Activated CD4-positive, alpha-beta memory T cell treated with anti-CD3 and anti-CD28 coated beads for 36 hours (primary cell): Measurements from ENCODE around the gene FRAS1. TPM values are rescaled to one million over a fixed set of nuclear protein-coding genes. Genes with fewer than 3 reads are reported as not detected.
A peak's percentile ranks its signal among the peaks of the same experiment; 100 is the strongest.

ENCODE experiments used
- CTCF ChIA-PET: fragments of 350-600 bp; sonication (Branson Sonifier 250); formaldehyde crosslinking; loops from one replicate; lab custom pipeline; 2021; ENCODE audit warnings: antibody characterized with exemption, inconsistent platforms; lab: Charles Lee
- POLR2A ChIA-PET: fragments of 350-600 bp; sonication (Branson Sonifier 250); formaldehyde crosslinking; loops from one replicate; lab custom pipeline; 2021; ENCODE audit warnings: antibody characterized with exemption; lab: Charles Lee
- DNase-seq: peaks from one replicate; pipeline ENCODE4 v3.0.0-alpha.2; 2020
- H3K27ac Mint-ChIP-seq: one replicate; pipeline ENCODE4 v1.8.0; 2021; ENCODE audit warnings: mixed read lengths
- H3K27me3 Mint-ChIP-seq: one replicate; pipeline ENCODE4 v1.8.0; 2021; ENCODE audit warnings: mixed read lengths
- H3K36me3 Mint-ChIP-seq: one replicate; pipeline ENCODE4 v1.8.0; 2021; ENCODE audit warnings: mixed read lengths
- H3K4me1 Mint-ChIP-seq: one replicate; pipeline ENCODE4 v1.8.0; 2021; ENCODE audit warnings: low read depth, mixed read lengths
- H3K4me3 Mint-ChIP-seq: one replicate; pipeline ENCODE4 v1.8.0; 2021; ENCODE audit warnings: mild to moderate bottlenecking, mixed read lengths
- H3K9me3 Mint-ChIP-seq: one replicate; pipeline ENCODE4 v1.8.0; 2021; ENCODE audit warnings: mixed read lengths
- intact Hi-C: fragments of 100-400 bp; cut with micrococcal nuclease; formaldehyde crosslinking; loops from one replicate; pipeline ENCODE4 v1.15.1; 2023
- total RNA-seq, 2 experiments: library from RNA; stranded (reverse); gene quantifications; one replicate each; pipeline ENCODE4 v1.2.3, GENCODE V29; 2021

The FRAS1 gene
- total RNA-seq, 2 experiments from 2014 or later = not detected

DNA sequence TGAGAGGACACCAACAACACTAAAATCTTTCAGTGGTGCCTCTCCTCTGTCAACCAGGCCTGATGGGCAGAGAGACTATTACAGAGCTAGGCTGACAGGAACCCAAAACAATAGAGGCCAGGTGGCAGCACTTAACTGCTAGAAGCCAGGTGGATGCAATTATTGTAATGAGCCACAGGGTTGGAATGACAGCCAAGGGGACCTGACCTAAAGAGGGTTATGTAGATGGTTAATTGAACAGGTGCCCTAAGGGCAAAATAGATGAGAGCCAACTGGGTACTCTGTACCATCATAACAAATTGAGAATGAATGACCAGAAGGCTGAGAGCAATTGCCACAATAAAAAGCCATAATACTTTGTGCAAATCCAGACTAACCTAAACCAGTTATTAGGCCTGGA is 24.7 kb upstream of the FRAS1 start:
- ChIA-PET CTCF (no interaction called here), POLR2A (no interaction called here)
- H3K4me3 Mint-ChIP-seq = no peak overlapping the region
- no peak for DNase-seq
- H3K9me3 Mint-ChIP-seq = no peaks in the 10 kb centered on the region
- H3K27me3 Mint-ChIP-seq = peaks cover 6% of the 10 kb centered on the region
- intact Hi-C loops = no loop called here
- no peaks in the 10 kb centered on the region for H3K4me1 Mint-ChIP-seq
- no peak overlapping the region for H3K27ac Mint-ChIP-seq
- no peaks in the 10 kb centered on the region for H3K36me3 Mint-ChIP-seq

DNA sequence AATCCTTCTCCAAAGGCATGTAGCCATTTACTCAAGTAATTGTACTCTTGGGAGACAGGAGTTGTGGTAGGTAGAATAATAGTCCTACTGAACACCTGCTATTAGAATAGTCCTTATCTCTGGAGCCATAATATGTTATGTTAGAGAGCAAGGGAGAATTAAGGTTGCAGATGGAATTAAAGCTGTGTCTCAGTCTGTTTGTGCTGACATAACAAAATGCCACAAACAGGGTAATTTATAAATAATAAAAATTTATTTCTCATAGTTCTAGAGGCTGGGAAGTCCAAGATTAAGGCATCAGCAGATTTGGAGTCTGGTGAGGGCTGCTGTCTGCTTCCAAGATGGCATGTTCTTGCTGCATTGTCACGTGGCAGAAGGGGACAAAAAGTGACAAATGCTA is 24.2 kb upstream of the FRAS1 start:
- CTCF ChIA-PET = no interaction called here
- no peak overlapping the region for H3K4me3 Mint-ChIP-seq

DNA sequence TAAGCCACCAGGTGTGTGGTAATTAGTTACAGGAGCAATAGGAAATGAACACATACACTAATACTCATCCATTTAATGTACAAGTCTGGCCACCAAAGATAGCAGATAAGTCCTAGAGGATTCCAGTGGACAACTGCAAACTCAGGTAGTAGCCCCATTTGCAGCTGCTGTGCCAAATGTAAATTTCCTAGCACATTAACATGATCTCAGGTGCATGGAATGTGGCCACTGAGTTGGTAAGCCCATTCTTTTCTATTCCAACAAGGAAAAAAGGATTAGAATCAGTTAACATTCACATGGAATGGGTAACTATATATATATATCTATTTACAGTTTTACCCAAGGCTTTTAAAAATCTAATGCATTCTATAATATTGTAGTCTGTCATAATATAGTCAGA is 23.3 kb upstream of the FRAS1 start:
- POLR2A ChIA-PET = interaction anchor here (0.6 kb wide), 1 partner anchor 26 kb away, joined by 3 read pairs; no protein-coding TSS in a partner anchor
- no peak overlapping the region for H3K4me3 Mint-ChIP-seq

More for the DNA sequence above, 24.2 kb upstream of the FRAS1 start:
- no peaks in the 10 kb centered on the region for H3K36me3 Mint-ChIP-seq
- no peaks in the 10 kb centered on the region for H3K9me3 Mint-ChIP-seq
- H3K4me1 Mint-ChIP-seq = no peaks in the 10 kb centered on the region
- intact Hi-C loops = no loop called here
- no peak overlapping the region for H3K27ac Mint-ChIP-seq
- DNase-seq = no peak
- peaks cover 6% of the 10 kb centered on the region for H3K27me3 Mint-ChIP-seq
- POLR2A ChIA-PET = no interaction called here

DNA sequence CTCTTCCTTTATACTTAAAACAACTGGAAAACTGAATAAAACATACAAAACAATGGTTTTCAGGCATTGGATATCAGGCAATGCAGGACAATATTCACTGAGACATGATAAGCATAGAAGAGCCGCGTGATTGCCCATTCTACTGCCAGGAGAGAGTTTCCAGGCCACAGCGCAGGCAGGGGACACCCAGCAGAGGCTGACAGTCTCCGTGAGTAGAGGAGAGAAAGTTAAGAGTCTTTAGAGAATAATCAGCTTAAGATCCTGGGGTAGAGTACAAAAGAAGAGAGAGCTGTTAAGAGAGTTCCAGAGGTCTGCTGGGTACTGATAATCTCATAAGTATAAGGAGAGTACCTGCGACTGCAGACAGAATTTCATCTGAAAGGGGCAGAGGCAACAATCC is 18.4 kb upstream of the FRAS1 start:
- DNase-seq = no peak
- H3K36me3 Mint-ChIP-seq = no peaks in the 10 kb centered on the region
- ChIA-PET CTCF (no interaction called here), POLR2A (no interaction called here)
- no peaks in the 10 kb centered on the region for H3K27me3 Mint-ChIP-seq
- no peak overlapping the region for H3K27ac Mint-ChIP-seq
- intact Hi-C loops = no loop called here
- no peaks in the 10 kb centered on the region for H3K4me1 Mint-ChIP-seq
- H3K9me3 Mint-ChIP-seq = no peaks in the 10 kb centered on the region
- H3K4me3 Mint-ChIP-seq = no peak overlapping the region

More for the DNA sequence above, 23.3 kb upstream of the FRAS1 start:
- H3K9me3 Mint-ChIP-seq = no peaks in the 10 kb centered on the region
- intact Hi-C loops = no loop called here
- no peaks in the 10 kb centered on the region for H3K4me1 Mint-ChIP-seq
- H3K36me3 Mint-ChIP-seq = no peaks in the 10 kb centered on the region
- peaks cover 6% of the 10 kb centered on the region for H3K27me3 Mint-ChIP-seq
- CTCF ChIA-PET = no interaction called here
- no peak for DNase-seq
- H3K27ac Mint-ChIP-seq = no peak overlapping the region

DNA sequence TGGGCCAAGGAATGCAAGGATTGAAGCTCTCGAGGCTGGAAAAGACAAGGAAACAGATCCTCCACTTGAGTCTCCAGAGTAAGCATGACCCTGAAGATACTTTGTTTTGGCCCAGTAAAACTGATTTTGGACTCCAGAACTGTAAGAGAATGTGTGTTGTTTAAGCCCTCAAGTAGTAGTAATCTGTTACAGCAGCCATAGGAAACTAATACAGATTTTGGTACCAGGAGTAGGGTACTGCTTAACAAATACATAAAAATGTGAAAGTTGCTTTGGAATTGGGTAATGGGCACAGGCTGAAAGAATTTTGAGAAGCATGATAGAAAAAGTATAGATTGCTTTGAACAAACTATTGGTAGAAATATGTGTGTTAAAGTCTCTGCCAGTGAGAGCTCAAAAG is 17.4 kb upstream of the FRAS1 start:
- POLR2A ChIA-PET = no interaction called here
- CTCF ChIA-PET = interaction anchor here (1.0 kb wide), 1 partner anchor 20 kb away, joined by 3 read pairs; no protein-coding TSS in a partner anchor
- no peaks in the 10 kb centered on the region for H3K4me1 Mint-ChIP-seq
- no peaks in the 10 kb centered on the region for H3K27me3 Mint-ChIP-seq
- intact Hi-C loops = no loop called here
- no peak overlapping the region for H3K4me3 Mint-ChIP-seq
- DNase-seq = no peak
- H3K9me3 Mint-ChIP-seq = no peaks in the 10 kb centered on the region
- H3K27ac Mint-ChIP-seq = no peak overlapping the region
- no peaks in the 10 kb centered on the region for H3K36me3 Mint-ChIP-seq

DNA sequence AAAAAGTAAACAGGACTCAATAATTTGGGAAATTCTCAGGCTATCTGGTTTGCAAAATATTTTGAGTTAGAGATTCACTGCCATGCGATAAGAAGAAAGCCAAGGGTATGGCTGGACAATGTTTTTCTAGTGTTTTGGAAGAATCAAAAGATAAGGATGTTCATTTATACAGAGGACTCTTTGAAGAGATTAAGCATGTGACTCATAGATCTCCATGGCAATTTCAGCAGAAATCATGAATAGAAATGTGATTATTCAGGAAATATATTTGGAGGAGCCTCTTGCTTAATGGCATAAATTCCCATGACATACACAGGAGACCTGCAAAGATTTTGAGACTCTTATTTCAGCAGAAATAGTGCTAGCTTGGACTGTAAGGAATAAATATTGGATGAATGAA is 16.7 kb upstream of the FRAS1 start:
- ChIA-PET POLR2A (no interaction called here), CTCF (interaction anchor here (1.0 kb wide), 1 partner anchor 19 kb away, joined by 3 read pairs; no protein-coding TSS in a partner anchor)
- H3K36me3 Mint-ChIP-seq = no peaks in the 10 kb centered on the region
- H3K9me3 Mint-ChIP-seq = no peaks in the 10 kb centered on the region
- H3K4me1 Mint-ChIP-seq = no peaks in the 10 kb centered on the region
- H3K4me3 Mint-ChIP-seq = no peak overlapping the region
- no peak for DNase-seq
- intact Hi-C loops = no loop called here
- H3K27ac Mint-ChIP-seq = no peak overlapping the region
- H3K27me3 Mint-ChIP-seq = no peaks in the 10 kb centered on the region

DNA sequence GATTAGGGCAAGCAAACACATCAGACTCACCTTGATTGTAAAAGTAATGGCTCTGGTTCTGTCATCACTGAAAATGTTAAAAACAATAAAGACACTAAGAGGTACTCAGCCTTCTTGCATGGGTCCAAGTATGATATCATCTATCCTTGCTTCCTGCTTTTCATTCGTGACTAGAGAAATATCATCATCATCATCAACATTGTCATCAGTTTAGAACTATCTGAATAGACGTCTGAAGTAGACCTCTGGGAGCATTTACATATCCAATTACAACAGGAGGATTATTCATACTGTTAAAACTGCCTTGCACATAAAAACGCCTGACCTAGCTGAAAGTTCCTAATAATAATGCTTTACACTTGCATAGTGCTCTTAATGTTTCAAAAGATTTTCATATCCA is 9.8 kb upstream of the FRAS1 start:
- ChIA-PET POLR2A (no interaction called here), CTCF (interaction anchor here (2.4 kb wide), 1 partner anchor 12 kb away, joined by 14 read pairs; no protein-coding TSS in a partner anchor)
- H3K4me1 Mint-ChIP-seq = no peaks in the 10 kb centered on the region
- no peaks in the 10 kb centered on the region for H3K36me3 Mint-ChIP-seq
- intact Hi-C loops = no loop called here
- H3K27me3 Mint-ChIP-seq = peaks cover 5% of the 10 kb centered on the region
- DNase-seq = no peak
- no peaks in the 10 kb centered on the region for H3K9me3 Mint-ChIP-seq
- no peak overlapping the region for H3K27ac Mint-ChIP-seq
- no peak overlapping the region for H3K4me3 Mint-ChIP-seq

DNA sequence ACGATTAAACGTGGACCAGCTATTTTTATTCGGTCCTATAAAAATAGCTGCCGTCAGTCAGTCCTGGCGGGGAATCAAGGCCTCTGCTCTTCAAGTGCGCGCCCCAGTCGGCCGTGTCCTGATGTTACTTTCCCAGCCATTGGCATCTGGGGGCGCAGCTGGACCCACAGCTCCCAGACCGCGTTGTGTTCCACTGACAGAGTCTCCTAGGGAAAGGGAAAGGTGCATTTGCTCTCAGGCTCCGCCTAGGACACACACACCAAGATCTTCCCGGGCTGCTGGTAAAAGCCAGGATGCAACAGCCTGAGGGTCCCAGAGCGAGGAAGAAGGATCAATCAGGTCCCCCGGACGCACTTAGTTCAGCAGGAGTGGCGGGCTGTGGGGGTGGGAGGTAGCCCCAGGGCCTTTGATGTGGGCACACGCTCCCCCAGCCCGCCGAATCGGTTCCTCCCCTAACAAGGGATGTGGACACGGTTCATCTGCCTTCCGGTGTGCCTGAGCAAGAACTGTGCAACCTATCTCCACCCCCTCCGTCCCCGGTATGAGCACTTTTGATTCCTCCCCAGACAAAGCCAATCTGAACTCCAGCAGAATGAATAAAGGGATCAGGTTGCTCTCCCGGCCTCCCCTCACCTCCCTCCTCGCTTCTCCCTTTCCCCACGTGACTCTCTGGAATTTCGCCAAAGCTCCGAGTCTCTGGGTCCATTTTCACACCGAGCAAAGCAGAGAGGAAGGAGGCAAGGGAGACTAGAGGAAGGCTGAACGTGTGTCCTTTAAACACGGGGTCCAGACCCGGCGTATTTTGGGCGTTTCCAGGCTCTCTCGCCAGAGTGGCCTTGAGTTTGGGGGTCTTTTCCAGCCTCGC is 626 bp upstream of the FRAS1 start:
- Mint-ChIP-seq H3K27ac (no peak overlapping the region), H3K27me3 (peaks cover 46% of the 10 kb centered on the region), H3K9me3 (no peaks in the 10 kb centered on the region), H3K36me3 (peaks cover 2% of the 10 kb centered on the region), H3K4me1 (peaks cover 19% of the 10 kb centered on the region), H3K4me3 (peak overlapping the region; percentile 53)
- ChIA-PET POLR2A (no interaction called here), CTCF (interaction anchor here (0.6 kb wide), 1 partner anchor 38 kb away, joined by 3 read pairs; no protein-coding TSS in a partner anchor)
- peak; percentile 52 for DNase-seq
- intact Hi-C loops = loop anchor here (5.0 to 10.0 kb wide), 3 partner anchors 99 to 721 kb away; partner anchors contain the start of gene BMP2K

DNA sequence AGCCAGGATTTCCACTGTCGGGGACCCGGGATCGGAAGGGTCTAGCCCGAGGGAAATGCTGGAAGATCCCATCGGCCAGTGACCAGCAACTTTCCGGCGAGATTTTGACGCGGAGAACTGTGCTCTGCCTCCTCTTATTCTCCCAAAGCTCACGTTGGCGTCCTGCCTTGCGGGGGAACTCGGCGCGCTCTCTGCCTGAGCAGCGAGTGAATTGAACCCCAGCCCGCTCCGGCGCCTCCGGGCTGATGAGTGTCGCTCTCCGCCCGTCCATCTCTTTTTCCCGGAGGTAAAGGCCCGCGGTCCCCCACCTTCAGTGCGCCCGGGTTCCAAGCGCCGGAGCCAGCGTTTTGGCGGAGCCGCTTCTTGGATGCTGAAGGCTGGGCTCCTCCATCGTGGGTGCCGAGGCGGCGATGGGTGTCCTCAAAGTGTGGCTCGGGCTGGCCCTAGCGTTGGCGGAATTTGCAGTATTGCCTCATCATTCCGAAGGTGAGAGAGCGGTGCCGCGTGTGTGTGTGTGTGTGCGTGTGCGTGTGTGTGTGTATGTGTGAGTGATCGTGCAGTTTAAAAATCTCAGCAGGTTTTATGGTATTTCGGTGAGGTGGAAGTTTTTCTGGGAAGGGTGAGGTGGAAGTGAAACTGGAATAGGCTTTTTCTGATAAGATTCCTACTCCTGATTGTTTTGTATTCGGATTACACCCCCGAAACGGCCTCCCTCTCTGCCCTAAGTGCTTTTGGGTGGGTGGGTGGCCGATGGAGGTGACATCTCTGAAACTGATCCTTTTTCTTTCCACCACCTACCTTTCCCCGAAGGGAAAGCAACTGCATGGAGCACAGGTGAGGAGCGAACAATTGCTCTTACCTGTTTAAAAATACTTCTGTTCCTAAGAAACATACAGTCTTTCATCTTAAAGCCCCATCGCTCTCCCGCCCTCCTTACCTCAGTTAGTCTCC is 752 bp downstream of the FRAS1 start:
- no peaks in the 10 kb centered on the region for H3K9me3 Mint-ChIP-seq

DNA sequence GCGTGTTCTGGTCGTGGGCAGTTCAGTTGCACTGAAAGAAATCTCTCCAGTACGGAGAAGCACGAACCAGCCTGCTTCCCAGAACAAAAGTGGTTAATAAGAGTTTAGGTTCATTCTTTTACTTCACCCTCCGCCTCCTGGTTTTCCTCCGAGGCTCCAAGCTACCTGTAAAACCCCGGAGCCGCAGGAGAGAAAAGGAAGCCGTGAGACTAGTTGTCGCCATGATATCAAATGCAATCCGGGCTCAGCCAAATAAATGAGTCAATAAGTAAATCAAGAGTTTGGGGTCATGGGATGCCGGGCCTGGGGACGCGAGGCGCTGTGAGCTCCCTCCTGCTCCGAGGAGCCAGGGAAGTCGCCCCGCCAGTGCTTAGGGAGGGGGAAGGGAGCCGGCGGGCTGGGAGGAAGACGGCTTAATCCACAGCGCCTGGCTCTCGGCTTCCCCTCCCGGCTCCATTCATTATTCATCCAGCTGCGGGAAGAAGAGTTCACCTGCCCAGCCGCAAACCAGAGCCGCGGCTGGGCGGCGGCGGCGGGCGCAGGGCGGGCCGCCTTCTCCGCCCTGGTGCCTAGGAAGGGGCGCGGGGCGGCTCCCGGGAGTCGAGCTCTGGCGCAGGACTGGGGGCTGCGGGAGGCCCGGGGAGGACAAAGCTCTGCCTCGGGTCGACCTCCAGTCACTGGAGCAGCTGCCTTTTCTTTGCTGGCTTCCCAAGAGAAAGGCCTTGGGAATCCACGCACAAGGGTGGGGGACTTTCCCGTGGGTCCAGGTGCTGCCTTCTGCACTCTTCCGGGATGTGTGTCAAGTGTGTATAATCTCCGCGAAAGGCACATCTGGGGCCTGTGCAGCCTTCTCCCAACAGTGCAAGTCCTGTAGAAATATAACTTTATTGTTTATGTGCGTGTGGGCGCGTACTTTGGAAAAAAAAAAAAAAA is 1.7 kb downstream of the FRAS1 start:
- Mint-ChIP-seq H3K36me3 (peaks cover 2% of the 10 kb centered on the region), H3K4me3 (peak overlapping the region; percentile 53), H3K27ac (no peak overlapping the region), H3K4me1 (peaks cover 19% of the 10 kb centered on the region), H3K27me3 (peaks cover 56% of the 10 kb centered on the region), H3K9me3 (no peaks in the 10 kb centered on the region)
- peak; percentile 15 for DNase-seq
- ChIA-PET CTCF (interaction anchor here (0.7 to 2.4 kb wide), 11 partner anchors 10 to 561 kb away, joined by 3 to 14 read pairs (median 4); no protein-coding TSS in a partner anchor), POLR2A (interaction anchor here (0.5 to 0.6 kb wide), 2 partner anchors 25 to 233 kb away, joined by 3 read pairs; no protein-coding TSS in a partner anchor)
- intact Hi-C loops = loop anchor here (2.0 to 10.0 kb wide), 4 partner anchors 102 to 806 kb away; partner anchors contain the start of gene BMP2K

More for the DNA sequence above, 752 bp downstream of the FRAS1 start:
- ChIA-PET POLR2A (no interaction called here), CTCF (no interaction called here)
- H3K4me1 Mint-ChIP-seq = peaks cover 19% of the 10 kb centered on the region
- DNase-seq = peak; percentile 57
- peak overlapping the region; percentile 53 for H3K4me3 Mint-ChIP-seq
- intact Hi-C loops = loop anchor here (2.0 to 10.0 kb wide), 4 partner anchors 101 to 807 kb away; partner anchors contain the start of gene BMP2K
- H3K27ac Mint-ChIP-seq = no peak overlapping the region
- peaks cover 52% of the 10 kb centered on the region for H3K27me3 Mint-ChIP-seq
- H3K36me3 Mint-ChIP-seq = peaks cover 2% of the 10 kb centered on the region

DNA sequence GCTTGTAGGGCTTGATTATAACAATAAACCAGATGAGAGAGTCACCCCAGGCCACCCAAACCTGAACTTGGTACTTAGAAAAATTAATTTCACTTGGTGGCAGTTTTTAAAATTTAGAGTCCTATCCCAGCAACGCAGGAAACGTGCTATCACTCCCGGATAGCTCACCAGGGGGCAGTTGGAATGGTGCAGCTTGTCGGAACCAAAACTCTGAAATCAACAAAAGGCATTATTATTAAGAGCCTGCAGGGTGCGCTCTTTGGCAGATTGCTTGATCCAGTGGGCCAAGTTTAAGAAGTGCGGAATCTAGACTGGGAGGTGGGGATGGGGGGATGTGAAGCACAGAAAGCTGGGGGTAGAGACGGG is 2.4 kb downstream of the FRAS1 start:
- peak; percentile 40 for DNase-seq
- Mint-ChIP-seq H3K4me1 (peaks cover 19% of the 10 kb centered on the region), H3K4me3 (peak overlapping the region; percentile 53), H3K9me3 (no peaks in the 10 kb centered on the region), H3K27me3 (peaks cover 56% of the 10 kb centered on the region), H3K27ac (no peak overlapping the region), H3K36me3 (peaks cover 2% of the 10 kb centered on the region)
- ChIA-PET CTCF (interaction anchor here (0.7 to 2.4 kb wide), 13 partner anchors 11 to 667 kb away, joined by 3 to 14 read pairs (median 3); no protein-coding TSS in a partner anchor), POLR2A (interaction anchor here (0.5 to 0.6 kb wide), 2 partner anchors 26 to 232 kb away, joined by 3 read pairs; no protein-coding TSS in a partner anchor)
- intact Hi-C loops = loop anchor here (2.0 to 10.0 kb wide), 4 partner anchors 102 to 805 kb away; partner anchors contain the start of gene BMP2K
